ENCODE results near the gene ABLIM2.

DNA sequence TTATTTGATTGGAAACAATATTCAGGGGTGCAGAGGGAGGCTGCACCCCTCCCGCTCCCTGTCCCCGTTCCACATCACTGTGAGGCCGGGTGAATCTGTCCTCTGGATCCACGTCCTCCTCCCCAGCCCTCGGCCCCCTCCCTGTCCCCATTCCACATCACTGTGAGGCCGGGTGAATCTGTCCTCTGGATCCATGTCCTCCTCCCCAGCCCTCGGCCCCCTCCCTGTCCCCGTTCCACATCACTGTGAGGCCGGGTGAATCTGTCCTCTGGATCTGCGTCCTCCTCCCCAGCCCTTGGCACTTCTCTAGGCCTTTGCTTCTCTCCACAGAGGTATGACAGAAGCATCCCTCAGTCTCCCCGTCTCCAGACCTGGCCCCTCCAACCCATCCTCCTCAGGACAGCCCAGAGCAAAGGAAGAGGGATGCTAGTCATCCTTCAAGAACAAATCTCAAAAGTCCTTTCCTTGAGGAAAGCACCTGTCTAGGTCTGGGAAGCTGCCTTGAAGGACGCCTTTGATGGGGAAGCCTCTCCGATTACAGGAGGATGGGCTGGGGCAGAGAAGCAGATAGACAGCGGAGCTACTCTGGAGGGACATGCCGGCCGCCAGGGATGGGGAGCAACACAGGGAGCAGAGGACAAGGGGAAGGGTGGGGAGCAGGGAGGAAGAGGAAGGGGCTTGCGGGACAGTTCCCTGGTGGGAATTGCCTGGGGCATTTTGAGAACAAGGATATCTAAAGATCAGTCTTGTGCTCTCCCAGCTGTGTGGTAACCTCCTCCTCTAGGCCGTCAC, 208.1 kb downstream of the ABLIM2 start:
- no peak for TF ChIP-seq EZH2 (IDR thresholded peaks at IDR 0.05; ENCODE audit: borderline replicate concordance, low read length)
- TF ChIP-seq, protein P1, sequence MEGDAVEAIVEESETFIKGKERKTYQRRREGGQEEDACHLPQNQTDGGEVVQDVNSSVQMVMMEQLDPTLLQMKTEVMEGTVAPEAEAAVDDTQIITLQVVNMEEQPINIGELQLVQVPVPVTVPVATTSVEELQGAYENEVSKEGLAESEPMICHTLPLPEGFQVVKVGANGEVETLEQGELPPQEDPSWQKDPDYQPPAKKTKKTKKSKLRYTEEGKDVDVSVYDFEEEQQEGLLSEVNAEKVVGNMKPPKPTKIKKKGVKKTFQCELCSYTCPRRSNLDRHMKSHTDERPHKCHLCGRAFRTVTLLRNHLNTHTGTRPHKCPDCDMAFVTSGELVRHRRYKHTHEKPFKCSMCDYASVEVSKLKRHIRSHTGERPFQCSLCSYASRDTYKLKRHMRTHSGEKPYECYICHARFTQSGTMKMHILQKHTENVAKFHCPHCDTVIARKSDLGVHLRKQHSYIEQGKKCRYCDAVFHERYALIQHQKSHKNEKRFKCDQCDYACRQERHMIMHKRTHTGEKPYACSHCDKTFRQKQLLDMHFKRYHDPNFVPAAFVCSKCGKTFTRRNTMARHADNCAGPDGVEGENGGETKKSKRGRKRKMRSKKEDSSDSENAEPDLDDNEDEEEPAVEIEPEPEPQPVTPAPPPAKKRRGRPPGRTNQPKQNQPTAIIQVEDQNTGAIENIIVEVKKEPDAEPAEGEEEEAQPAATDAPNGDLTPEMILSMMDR (conservative IDR thresholded peaks at IDR 0.05 in 1 of 2, IDR thresholded peaks at IDR 0.05 in 1 of 2; ENCODE audit: extremely low read depth in 1 of 2, insufficient read depth in 1 of 2, low read depth in 1 of 2, low read length in 2 of 2), result no peak

Measured in mammary epithelial cell (primary cell).